Ovary (tissue), 3 donors: ENCODE measurements around the gene GLO1.

Experiments used
- EP300 ChIP-seq: sonication (generic); formaldehyde crosslinking; IDR thresholded peaks from one replicate; pipeline ENCODE4 v1.6.1; 2017; ENCODE audit warnings: antibody characterized with exemption
- POLR2A ChIP-seq: fragments of 450-650 bp; IDR thresholded peaks from one replicate; pipeline ENCODE4 v1.6.1; 2017; ENCODE audit warnings: antibody characterized with exemption, mild to moderate bottlenecking, moderate library complexity
- TF ChIP-seq, protein P1 (sequence below), 3 donors: fragments of 450-650 bp in 2 of 3; fragments of 200-600 bp in 1 of 3; IDR thresholded peaks; one replicate each; pipeline versions ENCODE4 v1.5.1 to v1.8.0; 2016 to 2022; ENCODE audit warnings: antibody characterized with exemption in 3 of 3, mild to moderate bottlenecking in 1 of 3
- donor health status: DM: no; HTN: no; CAD: no.

GRCh38 chr6:38650207-38650752, 52.7 kb downstream of the GLO1 start:
- TF ChIP-seq EP300 (no peak), POLR2A (no peak)
- TF ChIP-seq, protein P1, sequence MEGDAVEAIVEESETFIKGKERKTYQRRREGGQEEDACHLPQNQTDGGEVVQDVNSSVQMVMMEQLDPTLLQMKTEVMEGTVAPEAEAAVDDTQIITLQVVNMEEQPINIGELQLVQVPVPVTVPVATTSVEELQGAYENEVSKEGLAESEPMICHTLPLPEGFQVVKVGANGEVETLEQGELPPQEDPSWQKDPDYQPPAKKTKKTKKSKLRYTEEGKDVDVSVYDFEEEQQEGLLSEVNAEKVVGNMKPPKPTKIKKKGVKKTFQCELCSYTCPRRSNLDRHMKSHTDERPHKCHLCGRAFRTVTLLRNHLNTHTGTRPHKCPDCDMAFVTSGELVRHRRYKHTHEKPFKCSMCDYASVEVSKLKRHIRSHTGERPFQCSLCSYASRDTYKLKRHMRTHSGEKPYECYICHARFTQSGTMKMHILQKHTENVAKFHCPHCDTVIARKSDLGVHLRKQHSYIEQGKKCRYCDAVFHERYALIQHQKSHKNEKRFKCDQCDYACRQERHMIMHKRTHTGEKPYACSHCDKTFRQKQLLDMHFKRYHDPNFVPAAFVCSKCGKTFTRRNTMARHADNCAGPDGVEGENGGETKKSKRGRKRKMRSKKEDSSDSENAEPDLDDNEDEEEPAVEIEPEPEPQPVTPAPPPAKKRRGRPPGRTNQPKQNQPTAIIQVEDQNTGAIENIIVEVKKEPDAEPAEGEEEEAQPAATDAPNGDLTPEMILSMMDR (IDR thresholded peaks at IDR 0.05): no peak
